AG04450 (cell line): ENCODE measurements around the gene NCBP2. TPM values are rescaled to one million over a fixed set of nuclear protein-coding genes. Genes with fewer than 3 reads are reported as not detected.

ENCODE experiments used
- CTCF ChIA-PET: fragments of 300-600, 350-600 bp; formaldehyde crosslinking; extraction: SDS; loops from one replicate; lab custom pipeline; 2022; ENCODE audit warnings: antibody characterized with exemption, inconsistent platforms; lab: Charles Lee
- POLR2A ChIA-PET: fragments of 350-600 bp; formaldehyde crosslinking; extraction: SDS; loops from one replicate; lab custom pipeline; 2021; ENCODE audit warnings: antibody characterized with exemption, inconsistent platforms; lab: Yijun Ruan, JAX
- DNase-seq: peaks from one replicate; pipeline ENCODE4 v3.0.0-alpha.2; 2011; ENCODE audit warnings: low read depth, low spot score
- H3K27ac ChIP-seq: one replicate; pipeline ENCODE4 v1.5.1; 2012; ENCODE audit warnings: low read depth, low read length, control low read depth
- H3K27me3 ChIP-seq: one replicate; pipeline ENCODE4 v1.6.0; 2012; ENCODE audit warnings: low read length; ENCODE audit not compliant: control insufficient read depth, insufficient read depth
- H3K4me3 ChIP-seq: 2 replicates; pipeline ENCODE4 v1.5.1; 2011; ENCODE audit warnings: mild to moderate bottlenecking, low read depth, low read length, control low read depth
- H3K9me3 ChIP-seq: 2 replicates; pipeline ENCODE4 v1.5.1; 2012; ENCODE audit warnings: low read length; ENCODE audit not compliant: control insufficient read depth, insufficient read depth
- CTCF ChIP-seq: IDR thresholded peaks from 2 replicates; pipeline ENCODE4 v1.5.1; 2011; ENCODE audit warnings: low read depth, low read length, control low read depth, inconsistent platforms
- polyA minus RNA-seq: library from RNA; depleted of rRNA, polyadenylated mRNA; stranded (reverse); fragments of >200 nt; gene quantifications from 2 replicates; pipeline ENCODE4 v1.2.3, GENCODE V29; 2011; rRNA and poly(A)+ RNA removed
- polyA plus RNA-seq: library from polyadenylated mRNA; depleted of rRNA; stranded (reverse); fragments of >200 nt; gene quantifications from 2 replicates; pipeline ENCODE4 v1.2.3, GENCODE V29; 2011; rRNA removed

The NCBP2 gene
- polyA plus RNA-seq, result 77.3 and 89.7 TPM in 2 replicates
- polyA minus RNA-seq, result 56.7 and 70.6 TPM in 2 replicates

GRCh38 chr3:196942226-196942914 is at the start of gene NCBP2:
Gene NCBP2, minus strand, starts transcription at chr3:196942528. Its CDS starts 25 bp downstream, at chr3:196942503.
- CTCF ChIA-PET, result interaction anchor here (0.6 to 1.6 kb wide), 5 partner anchors 9 to 179 kb away, joined by 3 to 4 read pairs (median 3); no protein-coding TSS in a partner anchor
- peak; percentile 59 for TF ChIP-seq CTCF
- Histone ChIP-seq H3K27me3 (no peaks in the 10 kb centered on the region), H3K27ac (peak within 1 kb of the TSS; percentile 99), H3K4me3 (peak within 1 kb of the TSS; percentile 99), H3K9me3 (no peaks in the 10 kb centered on the region; the same call in 1 of the 2 replicates)
- peak; percentile 95 for DNase-seq
- POLR2A ChIA-PET, result interaction anchor here (0.5 to 1.2 kb wide), 6 partner anchors 27 to 612 kb away, joined by 4 to 8 read pairs (median 4); partner anchors contain the start of genes PAK2, PIGZ and SENP5

- H3K27ac ChIP-seq, result no peak overlapping the region
- ChIA-PET POLR2A (interaction anchor here (0.8 kb wide), 1 partner anchor 11 kb away, joined by 3 read pairs; no protein-coding TSS in a partner anchor), CTCF (interaction anchor here (0.7 to 1.3 kb wide), 3 partner anchors 7 to 38 kb away, joined by 3 to 4 read pairs (median 3); partner anchors contain the start of gene MELTF)
- DNase-seq, result no peak
- no peaks in the 10 kb centered on the region; the same call in 1 of the 2 replicates for H3K9me3 ChIP-seq
- H3K27me3 ChIP-seq, result peaks cover 13% of the 10 kb centered on the region
- TF ChIP-seq CTCF, result no peak
- no peak overlapping the region for H3K4me3 ChIP-seq
These were observed 49.5 kb upstream of the NCBP2 start for GRCh38 chr3:196991581-196992460.

- no peak overlapping the region for H3K4me3 ChIP-seq
- H3K27me3 ChIP-seq, result peaks cover 15% of the 10 kb centered on the region
- POLR2A ChIA-PET, result no interaction called here
- no peak for DNase-seq
- no peak overlapping the region for H3K27ac ChIP-seq
- H3K9me3 ChIP-seq, result no peaks in the 10 kb centered on the region; the same call in 1 of the 2 replicates
- no peak for TF ChIP-seq CTCF
- CTCF ChIA-PET, result interaction anchor here (1.2 kb wide), 1 partner anchor 39 kb away, joined by 3 read pairs; the partner anchor contains the start of gene MELTF
These were observed 48.3 kb upstream of the NCBP2 start for GRCh38 chr3:196990601-196991007.

- CTCF ChIA-PET, result no interaction called here
- H3K4me3 ChIP-seq, result no peak overlapping the region
- no peak for DNase-seq
- TF ChIP-seq CTCF, result no peak
- H3K27me3 ChIP-seq, result peaks cover 18% of the 10 kb centered on the region
- POLR2A ChIA-PET, result interaction anchor here (0.6 kb wide), 1 partner anchor 436 kb away, joined by 4 read pairs; no protein-coding TSS in a partner anchor
- no peak overlapping the region for H3K27ac ChIP-seq
- no peaks in the 10 kb centered on the region; the same call in 1 of the 2 replicates for H3K9me3 ChIP-seq
These were observed 47.5 kb upstream of the NCBP2 start for GRCh38 chr3:196989721-196990262.
